HL-60 (cell line): ENCODE data around the gene RNF111.

Source experiments
- DNase-seq, 2 experiments: peaks; one replicate each; pipeline ENCODE4 v3.0.0-alpha.2; 2010 to 2020; ENCODE audit warnings: low read depth in 1 of 2, low spot score in 1 of 2
- H3K27ac ChIP-seq: fragments of 250-450 bp; sonication (Bioruptor Pico); replicated peaks from 2 replicates; pipeline ENCODE4 v1.5.1; 2020; ENCODE audit warnings: mild to moderate bottlenecking, moderate library complexity
- H3K27me3 ChIP-seq: fragments of 250-450 bp; sonication (Bioruptor Pico); 2 replicates; pipeline ENCODE4 v1.5.1; 2021; ENCODE audit warnings: mild to moderate bottlenecking, moderate library complexity; ENCODE audit not compliant: insufficient read depth, poor library complexity, severe bottlenecking
- H3K4me3 ChIP-seq: replicated peaks from 2 replicates; pipeline ENCODE4 v1.5.1; 2011; ENCODE audit warnings: mild to moderate bottlenecking, control low read depth, low read length; ENCODE audit not compliant: insufficient read depth
- CTCF ChIP-seq: IDR thresholded peaks from one replicate; pipeline ENCODE4 v1.5.1; 2011; ENCODE audit warnings: low read length, control low read depth, inconsistent platforms; ENCODE audit not compliant: insufficient read depth
- GABPA ChIP-seq: IDR thresholded peaks from 2 replicates; pipeline ENCODE4 v1.6.1; 2012; ENCODE audit warnings: low read depth
- POLR2AphosphoS5 ChIP-seq: IDR thresholded peaks from 2 replicates; pipeline ENCODE4 v1.6.1; 2012; ENCODE audit warnings: low read depth
- REST ChIP-seq: IDR thresholded peaks from 2 replicates; pipeline ENCODE4 v1.6.1; 2012; ENCODE audit warnings: low read depth; ENCODE audit not compliant: insufficient replicate concordance
- SPI1 ChIP-seq: IDR thresholded peaks from 2 replicates; pipeline ENCODE4 v1.6.1; 2012; ENCODE audit warnings: low read depth, mild to moderate bottlenecking, borderline replicate concordance

RNF111 gene

GRCh38 chr15:59099162-59099685 is 111.8 kb downstream of the RNF111 start:
- DNase-seq: no peak
- Histone ChIP-seq H3K27me3 (no peaks in the 10 kb centered on the region), H3K27ac (no peak overlapping the region), H3K4me3 (no peak overlapping the region)
- TF ChIP-seq REST (no peak), CTCF (no peak), SPI1 (no peak), POLR2AphosphoS5 (no peak)

GRCh38 chr15:59104602-59104911 is 117.1 kb downstream of the RNF111 start:
- TF ChIP-seq SPI1: peak; percentile 70
- no peak for TF ChIP-seq CTCF
- no peak for TF ChIP-seq REST
- H3K27me3 ChIP-seq: no peaks in the 10 kb centered on the region
- no peak for DNase-seq
- H3K4me3 ChIP-seq: peak overlapping the region; percentile 27
- peak overlapping the region; percentile 94 for H3K27ac ChIP-seq

DNA sequence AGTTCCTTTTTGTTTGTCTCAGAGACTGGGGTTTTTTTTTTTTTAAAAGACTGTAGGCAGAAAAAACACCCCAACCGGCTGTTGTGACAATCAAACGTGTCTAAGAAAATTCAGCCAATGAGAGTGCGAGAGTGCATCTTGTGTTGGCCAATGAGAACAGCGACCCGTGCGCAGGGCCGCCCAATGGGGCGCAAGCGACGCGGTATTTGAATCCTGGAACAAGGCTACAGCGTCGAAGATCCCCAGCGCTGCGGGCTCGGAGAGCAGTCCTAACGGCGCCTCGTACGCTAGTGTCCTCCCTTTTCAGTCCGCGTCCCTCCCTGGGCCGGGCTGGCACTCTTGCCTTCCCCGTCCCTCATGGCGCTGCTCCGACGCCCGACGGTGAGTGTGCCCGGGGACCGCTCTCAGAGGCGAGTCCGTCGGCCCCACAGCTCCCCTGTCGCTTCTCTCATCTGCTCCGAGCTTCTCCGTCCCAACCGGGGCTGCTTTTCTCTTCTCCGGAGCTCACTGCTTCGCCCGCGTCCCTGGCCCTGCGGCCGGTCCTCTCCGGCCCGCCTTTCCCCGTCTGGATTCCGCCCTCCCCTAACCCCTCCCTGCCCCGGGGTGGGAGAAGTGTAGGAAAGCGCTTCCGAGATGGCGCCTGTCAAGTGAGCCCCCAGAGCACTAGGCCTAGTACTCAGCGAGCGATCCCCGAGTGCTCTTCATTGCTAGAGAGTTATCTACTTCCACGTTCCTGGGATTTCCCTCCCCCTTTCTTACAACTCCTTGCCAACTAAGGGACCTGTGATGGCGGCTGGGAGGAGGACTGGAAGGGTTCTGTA is 117.7 kb downstream of the RNF111 start, which contains the start of gene CCNB2:
Gene CCNB2 (plus strand): TSS at position 235 of the 821 bp plus-strand sequence. CDS start 123 bp downstream, at position 358.
- Histone ChIP-seq H3K27ac (peak within 1 kb of the TSS; percentile 94), H3K4me3 (peak within 1 kb of the TSS; percentile 89), H3K27me3 (no peaks in the 10 kb centered on the region)
- DNase-seq: peak; percentile 95 to 96
- TF ChIP-seq GABPA: no peak
- no peak for TF ChIP-seq CTCF
- TF ChIP-seq REST: peak; percentile 30
- peak; percentile 80 for TF ChIP-seq POLR2AphosphoS5
